CD4-positive, alpha-beta T cell (primary cell): ENCODE measurements around the gene CEP43. TPM values are rescaled to one million over a fixed set of nuclear protein-coding genes. Genes with fewer than 3 reads are reported as not detected.

Experiments
- ATAC-seq: fragments of 200-7000 bp; cut with Tn5 transposase; one replicate; pipeline ENCODE4 v1.10.0; 2022; ENCODE audit warnings: mild to moderate bottlenecking; ENCODE audit not compliant: poor library complexity
- CTCF ChIA-PET: fragments of 350-600 bp; sonication (Branson Sonifier 250); formaldehyde crosslinking; loops from one replicate; lab custom pipeline; 2021; ENCODE audit warnings: antibody characterized with exemption, inconsistent platforms; lab: Charles Lee
- POLR2A ChIA-PET: fragments of 350-600 bp; sonication (Branson Sonifier 250); formaldehyde crosslinking; loops from one replicate; lab custom pipeline; 2021; ENCODE audit warnings: antibody characterized with exemption, inconsistent platforms; lab: Charles Lee
- DNase-seq, 14 experiments: peaks; one replicate each; pipeline ENCODE4 v3.0.0-alpha.2; 2013 to 2020; ENCODE audit warnings: mixed read lengths in 2 of 14
- H3K27ac ChIP-seq, 2 donors: one replicate each; pipeline versions ENCODE4 v1.5.1 to v1.7.0; 2013; ENCODE audit warnings: low read length in 2 of 2, low read depth in 1 of 2, mild to moderate bottlenecking in 1 of 2
- H3K27me3 ChIP-seq, 2 experiments: 1 replicate in 1 of 2; 2 replicates in 1 of 2; pipeline versions ENCODE4 v1.6.1 to v1.7.0; 2013; ENCODE audit warnings: low read length in 2 of 2, control low read depth in 1 of 2, mild to moderate bottlenecking in 1 of 2, moderate library complexity in 1 of 2; ENCODE audit not compliant: insufficient read depth in 2 of 2, control insufficient read depth in 1 of 2
- H3K36me3 ChIP-seq: one replicate; pipeline ENCODE4 v1.6.1; 2013; ENCODE audit warnings: low read length, control low read depth; ENCODE audit not compliant: insufficient read depth
- H3K4me1 ChIP-seq: one replicate; pipeline ENCODE4 v1.6.1; 2013; ENCODE audit warnings: low read length, control low read depth; ENCODE audit not compliant: insufficient read depth
- H3K4me3 ChIP-seq: one replicate; pipeline ENCODE4 v1.5.1; 2013; ENCODE audit warnings: mild to moderate bottlenecking, low read length, moderate library complexity
- H3K9me3 ChIP-seq, 2 experiments: 1 replicate in 1 of 2; 2 replicates in 1 of 2; pipeline versions ENCODE4 v1.6.1 to v1.7.0; 2013; ENCODE audit warnings: low read length in 2 of 2, mild to moderate bottlenecking in 2 of 2, control low read depth in 1 of 2, moderate library complexity in 1 of 2; ENCODE audit not compliant: control insufficient read depth in 1 of 2, insufficient read depth in 1 of 2
- H3K27ac Mint-ChIP-seq: one replicate; pipeline ENCODE4 v1.8.0; 2020; ENCODE audit warnings: mixed read lengths
- H3K27me3 Mint-ChIP-seq: one replicate; pipeline ENCODE4 v1.8.0; 2021; ENCODE audit warnings: mixed read lengths
- H3K36me3 Mint-ChIP-seq: one replicate; pipeline ENCODE4 v1.8.0; 2021; ENCODE audit warnings: low read depth, mixed read lengths
- H3K4me1 Mint-ChIP-seq: one replicate; pipeline ENCODE4 v1.8.0; 2021; ENCODE audit warnings: low read depth, mixed read lengths
- H3K4me3 Mint-ChIP-seq: one replicate; pipeline ENCODE4 v1.8.0; 2020; ENCODE audit warnings: mild to moderate bottlenecking, mixed read lengths
- H3K9me3 Mint-ChIP-seq: one replicate; pipeline ENCODE4 v1.8.0; 2020; ENCODE audit warnings: mixed read lengths
- CTCF ChIP-seq: fragments of 200-600 bp; IDR thresholded peaks from one replicate; pipeline ENCODE4 v1.8.0; 2022; ENCODE audit warnings: antibody characterized with exemption, mild to moderate bottlenecking
- intact Hi-C, 2 experiments: fragments of 100-400 bp; cut with DNase I in 1 of 2; cut with micrococcal nuclease in 1 of 2; formaldehyde crosslinking; loops; one replicate each; pipeline versions ENCODE4 v1.15.1 to v1.9.0; 2023 to 2025; cut with DNase I, micrococcal nuclease
- total RNA-seq, 174 experiments: library from RNA in 2 of 174; stranded (reverse) in 2 of 174; gene quantifications; one replicate each; pipeline ENCODE4 v1.2.3 and lab custom pipeline; 2021 to 2026

Gene CEP43
- total RNA-seq, 2 experiments from 2014 or later, result 12.5 to 13.5 TPM

- H3K27ac ChIP-seq, result peak overlapping the region in 1 of 2 donors; percentile 9
- ChIA-PET POLR2A (interaction anchor here (0.9 to 3.4 kb wide), 5 partner anchors 10 to 27 kb away, joined by 3 to 16 read pairs (median 4); partner anchors contain the start of gene RNASET2), CTCF (interaction anchor here (0.9 to 1.3 kb wide), 3 partner anchors 13 to 20 kb away, joined by 3 to 5 read pairs (median 4); partner anchors contain the start of gene RNASET2)
- peak overlapping the region; percentile 35 for H3K4me3 Mint-ChIP-seq
- peak overlapping the region; percentile 57 for H3K27ac Mint-ChIP-seq
- no peaks in the 10 kb centered on the region for H3K27me3 ChIP-seq
- TF ChIP-seq CTCF, result no peak
- H3K4me1 Mint-ChIP-seq, result peaks cover 17% of the 10 kb centered on the region
- peaks cover 0 to 5% of the 10 kb centered on the region in 2 experiments for H3K9me3 ChIP-seq
- no peaks in the 10 kb centered on the region for H3K36me3 Mint-ChIP-seq
- ATAC-seq (peak; percentile 37), DNase-seq (peak in 4 of 14 experiments; percentile 37 to 54 (median 44))
- H3K27me3 Mint-ChIP-seq, result no peaks in the 10 kb centered on the region
- H3K9me3 Mint-ChIP-seq, result peaks cover 6% of the 10 kb centered on the region
- peaks cover 3% of the 10 kb centered on the region for H3K36me3 ChIP-seq
- peaks cover 26% of the 10 kb centered on the region for H3K4me1 ChIP-seq
- peak overlapping the region; percentile 14 for H3K4me3 ChIP-seq
- intact Hi-C loops, result no loop called here
Measured at GRCh38 chr6:166969390-166970002, 29.7 kb upstream of the CEP43 start.

DNA sequence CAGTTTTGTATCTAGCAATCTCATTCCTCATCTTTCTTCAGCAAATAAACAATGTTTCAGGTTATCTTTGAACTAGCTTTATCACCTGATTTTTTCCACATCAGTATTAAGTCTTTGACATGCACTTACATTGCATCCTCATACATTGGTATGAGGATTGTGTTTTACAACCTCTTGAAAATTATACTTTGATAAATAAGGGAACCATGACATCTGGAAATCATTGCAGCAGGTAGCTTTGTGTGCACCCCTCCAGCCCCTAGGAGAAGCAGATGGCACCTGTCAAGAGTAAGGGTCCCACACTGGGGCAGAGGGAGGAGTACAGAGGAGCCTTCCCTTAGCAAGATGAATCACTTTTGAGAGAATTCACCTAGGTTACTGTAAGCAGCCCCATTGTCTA lies 29.1 kb upstream of the CEP43 start:
- POLR2A ChIA-PET, result interaction anchor here (0.9 to 3.4 kb wide), 5 partner anchors 10 to 28 kb away, joined by 3 to 16 read pairs (median 4); partner anchors contain the start of gene RNASET2
- H3K9me3 Mint-ChIP-seq, result peaks cover 6% of the 10 kb centered on the region
- CTCF ChIA-PET, result interaction anchor here (0.7 to 1.3 kb wide), 3 partner anchors 13 to 19 kb away, joined by 3 to 5 read pairs (median 3); partner anchors contain the start of gene RNASET2
- H3K4me3 Mint-ChIP-seq, result no peak overlapping the region
- intact Hi-C loops, result no loop called here
- H3K27ac Mint-ChIP-seq, result peak overlapping the region; percentile 57
- no peaks in the 10 kb centered on the region for H3K36me3 Mint-ChIP-seq
- peaks cover 17% of the 10 kb centered on the region for H3K4me1 Mint-ChIP-seq
- no peak for ATAC-seq
- Histone ChIP-seq H3K4me1 (peaks cover 26% of the 10 kb centered on the region), H3K9me3 (no peaks in the 10 kb centered on the region), H3K4me3 (no peak overlapping the region), H3K36me3 (peaks cover 3% of the 10 kb centered on the region), H3K27ac (peak overlapping the region; percentile 9 to 32), H3K27me3 (no peaks in the 10 kb centered on the region)
- no peaks in the 10 kb centered on the region for H3K27me3 Mint-ChIP-seq
- DNase-seq, result no peak
- TF ChIP-seq CTCF, result no peak

GRCh38 chr6:166970776-166971175 lies 28.4 kb upstream of the CEP43 start:
- peak overlapping the region in 1 of 2 donors; percentile 32 for H3K27ac ChIP-seq
- CTCF ChIA-PET, result interaction anchor here (2.4 kb wide), 1 partner anchor 19 kb away, joined by 7 read pairs; no protein-coding TSS in a partner anchor
- no peak overlapping the region for H3K27ac Mint-ChIP-seq
- TF ChIP-seq CTCF, result no peak
- intact Hi-C loops, result no loop called here
- no peaks in the 10 kb centered on the region for H3K27me3 ChIP-seq
- peaks cover 3% of the 10 kb centered on the region for H3K36me3 ChIP-seq
- H3K4me1 ChIP-seq, result peaks cover 26% of the 10 kb centered on the region
- ATAC-seq (no peak), DNase-seq (no peak)
- H3K27me3 Mint-ChIP-seq, result no peaks in the 10 kb centered on the region
- no peak overlapping the region for H3K4me3 Mint-ChIP-seq
- POLR2A ChIA-PET, result interaction anchor here (1.7 to 3.4 kb wide), 2 partner anchors 11 to 14 kb away, joined by 10 to 16 read pairs; partner anchors contain the start of gene RNASET2
- H3K4me1 Mint-ChIP-seq, result peaks cover 17% of the 10 kb centered on the region
- peaks cover 6% of the 10 kb centered on the region for H3K9me3 Mint-ChIP-seq
- H3K36me3 Mint-ChIP-seq, result no peaks in the 10 kb centered on the region
- no peaks in the 10 kb centered on the region for H3K9me3 ChIP-seq
- no peak overlapping the region for H3K4me3 ChIP-seq
